GM18520 (cell line): ENCODE data around the gene MTHFD1L.

Source experiments
- ATAC-seq: cut with Tn5 transposase; IDR thresholded peaks from one replicate; pipeline ENCODE4 v1.9.1; 2021; ENCODE audit not compliant: unreplicated experiment

The MTHFD1L gene

DNA sequence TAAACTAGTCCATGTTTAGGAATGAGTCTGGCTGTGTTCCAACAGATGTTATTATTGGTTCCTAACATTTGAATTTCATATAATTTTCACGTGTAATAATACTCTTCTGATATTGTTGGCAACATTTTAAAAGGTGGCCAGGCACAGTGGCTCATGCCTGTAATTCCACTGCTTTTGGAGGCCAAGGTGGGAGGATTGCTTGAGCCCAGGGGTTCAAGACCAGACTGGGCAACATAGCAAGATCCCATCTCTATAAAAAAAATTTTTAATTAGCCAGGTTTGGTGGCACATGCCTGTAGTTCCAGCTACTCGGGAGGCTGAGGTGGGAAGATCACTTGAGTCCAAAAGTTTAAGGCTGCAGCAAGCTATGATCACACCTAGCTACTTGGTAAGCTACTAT lies 116.2 kb downstream of the MTHFD1L start:
- no peak for ATAC-seq

DNA sequence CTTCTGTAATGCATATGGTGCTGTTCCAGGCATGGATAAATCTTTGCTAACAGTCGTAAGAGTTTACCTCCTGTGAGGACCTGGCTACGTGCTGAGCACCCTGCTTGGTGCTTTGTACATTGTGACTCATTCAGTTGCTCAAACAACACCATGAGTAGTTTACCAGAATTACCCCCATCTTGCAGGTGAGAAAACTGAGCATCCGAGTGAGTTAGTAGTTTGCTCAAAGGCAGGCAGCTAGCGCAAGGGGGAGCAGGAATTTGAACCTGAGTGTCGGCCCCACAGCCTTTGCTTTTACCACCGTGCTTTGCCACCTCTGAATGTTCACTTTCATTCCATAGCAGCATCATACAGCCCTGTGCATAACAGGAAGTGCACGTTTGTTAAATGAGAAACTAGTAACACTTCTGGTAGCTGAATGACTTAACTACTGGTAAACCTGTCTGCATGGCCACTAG lies 121.9 kb downstream of the MTHFD1L start:
- ATAC-seq = peak; percentile 94

DNA sequence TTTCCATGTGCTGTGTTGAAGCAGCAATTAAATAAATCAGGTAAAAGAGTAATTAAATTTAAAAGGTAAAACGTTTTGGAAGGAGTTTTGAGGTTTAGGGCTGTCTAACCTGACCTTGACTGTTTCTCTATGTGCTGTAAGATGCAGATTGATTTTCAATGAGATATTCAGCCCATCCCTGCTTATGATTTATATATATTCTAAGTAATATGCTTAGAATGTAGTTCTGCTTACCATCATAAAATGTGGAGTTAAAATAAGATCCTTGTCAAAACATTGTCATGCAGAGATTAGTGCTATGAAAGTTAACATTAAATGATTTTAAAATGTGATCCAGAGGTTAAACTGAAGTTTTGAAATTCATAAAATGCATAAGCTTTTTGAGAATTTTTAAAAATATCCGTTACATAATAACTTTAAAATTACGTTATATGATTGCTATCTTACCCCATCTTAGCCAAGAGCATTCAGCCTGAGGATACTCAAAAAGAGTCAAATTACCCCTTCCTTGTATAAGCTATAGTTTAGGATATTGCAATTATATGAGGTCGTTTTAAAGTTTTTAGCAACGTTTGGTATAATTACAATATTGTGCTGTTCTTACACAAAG lies 122.5 kb downstream of the MTHFD1L start:
- ATAC-seq = no peak

DNA sequence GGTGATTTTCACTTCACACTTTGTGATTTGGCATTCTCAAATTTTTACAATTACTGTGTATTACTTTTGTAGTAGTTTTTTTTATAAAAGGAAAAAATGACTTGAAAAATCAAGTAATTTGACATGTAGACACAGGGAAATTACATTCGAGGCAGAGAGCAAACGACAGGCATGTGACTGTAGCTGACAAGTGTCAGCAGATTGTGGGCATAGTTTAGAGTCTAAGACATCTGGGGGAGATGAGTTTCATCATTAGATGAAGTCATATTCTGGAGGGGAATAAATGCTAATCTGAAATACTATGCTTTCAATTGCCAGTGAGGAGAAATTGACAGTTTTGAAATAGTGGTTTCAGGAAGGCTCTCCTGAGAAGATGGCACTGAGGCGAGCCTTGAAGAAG lies 126.0 kb downstream of the MTHFD1L start:
- no peak for ATAC-seq

DNA sequence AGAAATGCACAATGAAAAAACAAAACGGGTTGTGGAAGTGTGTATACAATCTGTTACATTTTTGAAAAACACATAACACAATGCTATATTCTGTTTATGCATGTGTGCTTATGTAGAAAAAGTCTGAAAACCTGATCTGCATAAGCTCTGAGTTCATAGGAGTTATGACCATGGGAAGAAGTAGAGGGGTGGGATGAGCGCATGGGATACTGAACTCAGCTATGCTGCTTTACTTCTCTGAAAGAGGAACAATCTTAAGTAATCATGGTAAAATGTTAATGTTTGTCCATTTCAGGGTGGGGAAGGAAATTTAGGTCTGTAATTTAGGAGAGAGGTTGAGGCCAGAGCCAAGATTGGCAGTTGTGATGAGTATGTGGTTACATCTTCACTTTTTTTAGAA lies 126.8 kb downstream of the MTHFD1L start:
- no peak for ATAC-seq

DNA sequence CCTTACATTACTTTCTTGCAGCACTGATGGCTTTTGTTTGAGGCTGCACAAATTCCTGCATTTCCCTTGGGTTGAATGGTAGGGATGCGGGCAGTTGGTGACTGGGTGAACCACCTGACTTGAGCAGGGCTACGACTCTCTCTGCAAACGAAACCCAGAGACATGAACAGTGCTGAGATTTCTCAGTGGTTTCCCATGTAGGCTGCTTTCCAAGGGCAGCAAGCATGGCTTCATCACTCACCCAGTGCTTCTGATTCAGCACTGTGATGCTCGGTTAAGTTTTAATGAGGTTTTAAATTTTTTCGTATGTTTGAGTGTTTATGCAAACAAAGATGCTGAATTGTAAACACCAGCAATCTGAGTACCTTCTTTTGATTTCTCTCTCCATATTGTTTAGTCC lies 127.2 kb downstream of the MTHFD1L start:
- no peak for ATAC-seq

DNA sequence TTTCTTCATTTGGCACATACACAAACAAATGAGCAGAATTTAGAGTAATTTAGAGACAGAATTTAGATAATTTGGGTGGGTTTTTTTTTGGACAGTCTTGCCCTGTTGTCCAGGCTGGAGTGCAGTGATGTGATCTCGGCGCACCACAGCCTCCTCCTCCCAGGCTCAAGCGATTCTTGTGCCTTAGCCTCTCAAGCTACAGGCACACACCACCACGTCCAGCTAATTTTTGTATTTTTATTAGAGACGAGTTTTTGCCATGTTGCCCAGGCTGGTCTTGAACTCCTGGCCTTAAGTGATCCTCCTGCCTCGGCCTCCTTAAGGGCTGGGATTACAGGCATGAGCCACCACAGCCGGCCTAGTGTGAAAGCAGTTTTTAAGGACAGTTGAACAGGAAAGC lies 127.8 kb downstream of the MTHFD1L start:
- ATAC-seq = no peak

DNA sequence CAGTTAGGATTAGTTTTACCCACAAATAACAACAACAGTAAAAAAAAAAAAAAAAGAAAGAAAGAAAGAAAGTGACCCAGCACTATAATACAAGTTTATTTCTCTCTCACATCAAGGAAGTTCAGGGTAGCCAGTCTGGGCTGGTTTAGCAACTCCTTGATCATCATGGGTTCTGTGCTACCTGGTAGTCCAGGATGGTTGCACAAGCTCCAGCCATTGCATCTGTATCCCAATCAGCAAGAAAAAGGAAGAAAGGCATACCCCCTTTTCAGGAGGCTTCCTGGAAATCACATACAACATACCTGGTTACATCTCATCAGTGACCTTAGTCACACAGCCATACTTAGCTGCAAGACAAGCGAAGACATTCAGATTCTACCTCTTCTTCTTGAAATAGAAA lies 128.5 kb downstream of the MTHFD1L start:
- no peak for ATAC-seq

DNA sequence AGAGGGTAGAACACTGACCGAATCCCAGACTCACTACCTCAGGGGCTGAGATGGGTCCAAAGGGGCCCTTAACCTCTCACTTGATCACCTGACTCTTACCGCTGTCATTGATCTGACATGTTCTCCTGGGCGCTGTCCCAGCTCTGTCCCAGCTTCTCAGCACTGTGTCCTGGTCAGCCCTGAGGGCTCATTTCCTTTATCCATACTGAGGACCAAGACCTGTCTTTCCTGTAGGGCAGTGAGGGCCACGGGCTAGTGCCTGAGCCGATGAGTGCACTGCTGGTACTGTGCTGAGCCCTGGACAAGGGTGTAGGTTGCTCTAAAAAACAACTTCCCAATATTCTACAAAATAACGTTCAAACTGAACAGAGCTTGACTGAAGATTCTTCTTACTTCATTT lies 131.5 kb downstream of the MTHFD1L start:
- no peak for ATAC-seq

DNA sequence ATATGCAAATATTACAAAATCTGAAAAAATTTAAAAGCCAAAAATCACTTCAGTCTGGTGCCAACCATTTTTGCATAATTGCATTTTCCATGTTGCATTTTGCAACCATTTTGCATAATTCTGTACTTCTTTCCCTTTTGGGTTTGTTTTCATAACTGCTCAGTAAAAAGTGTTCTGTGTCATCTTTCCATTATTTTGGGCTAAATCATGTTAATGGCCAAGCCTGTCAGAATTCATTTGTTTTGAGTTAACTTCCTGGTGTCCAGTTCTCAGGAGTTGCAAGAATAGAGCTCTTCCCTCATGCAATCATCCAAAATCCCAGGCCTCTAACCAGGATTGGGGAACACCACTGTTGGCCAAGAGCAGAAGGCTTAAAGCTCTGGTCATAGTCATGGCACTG lies 133.6 kb downstream of the MTHFD1L start:
- no peak for ATAC-seq

DNA sequence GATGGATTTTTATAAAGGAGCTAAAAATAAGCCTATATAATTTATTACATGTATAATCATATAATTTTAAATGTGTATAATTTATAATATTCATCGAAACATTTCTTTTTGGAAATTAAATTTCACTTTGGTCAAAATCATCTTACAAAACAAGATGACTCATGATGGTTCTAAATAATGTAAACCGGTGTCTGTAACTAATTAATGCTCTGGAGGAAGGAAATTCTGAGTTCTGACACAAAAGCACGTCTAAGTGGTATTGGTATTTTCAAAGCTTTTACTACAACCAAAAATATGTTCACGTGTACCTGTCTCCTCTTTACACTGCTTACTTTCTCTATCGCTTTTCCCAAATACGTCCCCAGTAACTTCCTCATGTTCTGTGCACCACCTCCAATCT lies 134.1 kb downstream of the MTHFD1L start:
- no peak for ATAC-seq

DNA sequence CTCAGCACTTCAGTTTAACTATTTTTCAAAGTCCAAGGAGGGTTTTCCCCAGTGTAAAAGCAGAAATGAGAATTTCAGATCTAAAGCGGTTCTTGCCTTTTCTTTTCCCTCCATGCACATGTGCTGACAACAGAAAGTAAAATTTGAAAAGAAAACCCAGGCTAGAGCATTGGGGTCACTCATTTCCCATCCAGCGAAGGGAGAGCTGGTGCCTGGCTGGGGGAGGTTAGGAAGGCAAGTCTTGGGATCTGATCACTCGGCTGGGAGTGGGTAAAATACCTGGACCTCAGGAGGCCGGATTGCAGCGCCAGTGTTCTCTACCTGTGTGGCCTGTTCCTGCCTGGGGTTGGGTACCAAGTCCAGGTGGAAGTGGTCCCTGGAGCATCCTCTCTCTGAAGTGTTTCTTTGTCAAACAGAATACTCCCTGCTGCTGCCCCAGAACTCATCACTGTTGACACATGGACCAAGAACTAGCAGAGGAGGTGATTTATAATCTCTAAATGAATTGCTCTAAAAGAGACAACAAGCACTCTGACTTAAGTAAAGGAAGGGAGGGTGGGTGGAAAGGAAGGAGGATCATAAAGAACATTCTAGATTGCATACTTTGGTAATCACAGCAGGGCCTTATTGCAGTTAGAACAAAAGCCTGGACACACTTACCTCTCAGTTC lies 136.0 kb downstream of the MTHFD1L start:
- ATAC-seq = peak; percentile 73

DNA sequence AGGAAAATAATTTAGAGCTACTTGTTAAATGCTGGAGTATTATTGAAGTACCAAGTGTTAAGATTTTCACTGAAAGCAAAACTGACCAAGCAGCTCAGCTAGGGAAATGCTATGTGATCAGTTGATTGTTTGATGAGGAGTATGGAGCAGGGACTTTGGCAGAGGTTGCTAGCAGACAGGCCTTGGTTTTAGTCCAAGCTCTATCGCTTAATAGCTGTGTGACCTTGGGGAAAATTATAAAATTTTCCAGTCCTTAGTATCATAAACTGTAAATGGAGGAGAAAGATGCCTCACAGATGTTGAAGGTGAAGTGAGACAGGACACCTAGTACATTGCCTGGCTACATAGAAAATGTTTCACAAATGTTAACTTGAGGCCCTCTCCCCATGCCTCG lies 136.6 kb downstream of the MTHFD1L start:
- ATAC-seq = no peak

DNA sequence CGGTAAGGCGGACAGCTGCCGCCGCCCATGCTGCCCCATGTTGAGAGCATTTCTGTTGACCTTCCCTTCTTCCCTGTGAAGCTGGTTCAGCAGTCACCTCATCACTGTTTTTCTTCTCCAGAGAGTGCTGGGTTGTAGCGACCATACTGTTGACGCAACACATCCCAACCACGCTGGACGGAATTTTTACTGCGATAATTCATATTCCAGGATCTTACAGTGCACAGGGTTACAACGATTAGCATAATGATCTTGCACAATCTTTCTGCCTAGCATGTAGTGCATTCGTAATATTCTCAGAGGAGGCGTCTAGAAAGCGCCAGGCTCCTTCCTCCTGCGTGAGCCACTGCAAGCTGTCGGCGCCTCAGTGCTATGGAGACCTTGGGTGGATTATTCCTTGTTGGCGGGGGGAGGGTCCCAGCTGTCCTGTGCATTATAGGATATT lies 137.0 kb downstream of the MTHFD1L start:
- no peak for ATAC-seq

DNA sequence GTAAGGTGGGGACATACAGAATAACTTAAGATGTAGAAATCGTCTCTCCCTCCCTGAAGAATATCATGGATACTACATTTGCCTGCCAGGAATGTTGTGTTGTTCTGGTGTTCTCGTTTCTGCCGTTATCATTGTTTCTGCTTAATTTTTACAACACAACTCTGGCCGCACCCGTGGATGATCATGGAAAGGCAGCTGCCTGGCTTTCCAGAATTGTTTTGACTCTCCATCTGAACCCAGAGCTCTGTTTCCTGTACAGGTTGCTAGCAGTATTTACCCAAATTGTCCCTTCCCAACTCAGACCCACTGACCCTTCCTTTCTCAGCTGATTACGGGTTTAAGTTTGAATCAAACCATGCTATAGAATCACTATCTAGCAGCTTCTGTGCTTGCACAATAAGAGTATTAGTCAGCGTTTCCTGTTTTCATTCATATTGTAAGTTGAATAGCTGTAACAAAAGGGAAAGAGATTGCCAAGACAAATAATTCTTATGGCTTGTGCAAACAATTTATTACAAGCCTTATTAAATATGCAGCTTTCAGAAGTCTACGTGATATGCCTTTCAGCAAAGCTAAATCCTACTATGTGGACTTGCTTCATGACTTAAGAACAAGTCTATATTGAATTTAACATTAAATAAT lies 139.0 kb downstream of the MTHFD1L start:
- no peak for ATAC-seq

DNA sequence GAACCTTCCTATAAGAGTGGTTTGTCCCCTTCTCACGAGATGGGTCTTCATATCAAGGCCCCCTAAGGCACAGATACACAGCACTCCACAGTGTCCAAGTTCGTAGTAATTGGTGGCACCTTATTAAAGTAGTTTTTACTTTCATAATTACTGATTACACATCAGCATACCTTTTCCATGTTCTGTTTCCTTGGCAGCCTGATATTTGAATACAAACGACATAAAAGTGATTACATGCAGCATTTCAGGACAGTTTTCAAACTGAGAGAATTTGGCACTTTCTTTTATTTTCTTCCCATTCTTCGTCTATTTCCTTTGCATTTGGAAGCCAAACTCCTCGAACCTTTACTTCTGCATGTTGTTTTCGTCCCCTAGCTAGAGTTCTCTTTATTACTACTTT lies 139.7 kb downstream of the MTHFD1L start:
- no peak for ATAC-seq

DNA sequence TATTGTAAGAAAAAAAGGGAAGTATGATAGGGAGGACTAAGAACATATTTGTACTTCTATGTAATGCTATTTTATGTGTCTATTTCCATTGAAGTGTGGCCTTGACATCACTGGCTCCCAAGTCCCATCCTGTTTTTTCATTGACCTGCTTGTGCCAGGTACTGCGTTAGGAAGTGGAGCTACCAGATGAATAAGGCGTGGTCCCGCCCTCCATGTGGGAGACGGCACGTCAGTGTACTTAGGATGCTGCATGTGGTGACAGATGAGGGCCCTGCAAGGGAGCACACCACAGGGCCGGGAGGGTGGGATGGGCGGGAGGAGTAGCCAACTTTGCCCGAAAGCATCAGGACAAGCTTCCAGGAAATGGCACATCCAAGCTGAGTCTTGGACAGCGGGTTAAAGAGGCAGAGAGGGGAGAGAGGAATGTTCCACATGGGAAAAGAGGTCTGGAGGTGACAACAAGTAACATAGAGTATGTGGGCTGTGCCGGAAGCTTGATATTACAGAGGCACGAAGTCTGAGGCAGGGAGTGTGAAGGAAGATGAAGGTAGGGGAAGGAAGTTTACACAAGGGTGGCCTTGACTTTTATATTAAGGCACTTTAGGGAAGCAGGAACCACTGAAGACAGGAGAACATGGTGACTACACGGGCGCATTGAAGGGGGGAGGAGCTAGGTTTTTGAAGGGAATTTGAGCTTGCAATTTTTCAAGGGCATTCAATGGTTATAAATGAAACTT lies 140.6 kb downstream of the MTHFD1L start:
- no peak for ATAC-seq

DNA sequence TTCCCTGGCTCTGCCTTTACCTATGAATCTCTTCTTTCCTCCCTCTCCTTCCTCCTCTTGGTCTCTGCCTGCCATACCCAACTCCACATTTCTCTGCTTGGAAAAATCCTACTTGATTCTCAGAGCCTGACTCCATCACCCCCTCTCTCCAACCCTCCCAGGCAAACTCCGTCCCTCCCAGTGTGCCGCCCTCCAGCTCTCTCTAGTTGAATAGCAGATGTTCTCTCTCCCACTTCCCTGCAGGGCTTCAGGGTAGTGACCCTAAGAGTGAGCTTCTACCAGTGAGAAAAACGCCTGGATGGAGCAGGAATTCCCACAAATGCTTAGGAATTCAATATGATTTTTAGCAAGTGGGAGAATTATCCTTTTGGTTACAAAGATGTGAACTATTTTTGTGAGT lies 141.6 kb downstream of the MTHFD1L start:
- ATAC-seq = no peak

DNA sequence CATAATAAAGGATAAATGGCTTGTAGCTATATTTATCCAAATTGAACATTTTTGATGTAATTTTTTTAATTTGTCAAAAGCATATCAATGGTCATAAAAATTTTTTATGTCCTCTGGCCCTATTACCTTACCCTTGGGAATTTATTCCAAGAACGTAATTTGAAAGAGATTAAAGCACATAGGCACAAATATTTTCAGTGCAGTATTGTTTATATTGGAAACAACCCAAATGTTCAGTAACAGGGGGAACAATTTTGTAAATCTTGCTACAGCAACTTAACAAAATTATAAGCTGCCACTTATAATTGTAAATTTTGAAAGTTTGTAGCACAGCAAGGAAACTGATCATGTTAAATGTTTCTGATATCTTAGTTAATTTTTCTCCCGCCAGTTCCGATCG lies 142.4 kb downstream of the MTHFD1L start:
- ATAC-seq = no peak

DNA sequence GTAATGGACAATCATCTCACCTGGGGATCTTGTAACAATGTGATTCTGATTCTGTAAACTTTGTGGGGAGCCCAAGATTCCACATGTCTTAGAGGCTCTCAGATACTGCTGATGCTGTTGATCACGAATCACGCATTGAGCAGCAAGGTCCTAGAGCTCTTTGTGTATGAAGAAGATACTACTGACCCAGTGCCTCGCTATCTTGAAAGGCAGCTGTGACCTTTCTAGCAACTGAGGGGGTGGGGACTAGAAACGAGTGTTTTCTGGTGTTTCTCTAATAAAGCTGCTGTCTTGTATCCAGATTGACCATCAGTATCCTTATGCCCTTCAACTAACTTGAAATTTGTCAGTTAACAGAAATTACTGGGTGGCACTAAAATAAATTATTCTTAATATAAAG lies 142.9 kb downstream of the MTHFD1L start:
- no peak for ATAC-seq

DNA sequence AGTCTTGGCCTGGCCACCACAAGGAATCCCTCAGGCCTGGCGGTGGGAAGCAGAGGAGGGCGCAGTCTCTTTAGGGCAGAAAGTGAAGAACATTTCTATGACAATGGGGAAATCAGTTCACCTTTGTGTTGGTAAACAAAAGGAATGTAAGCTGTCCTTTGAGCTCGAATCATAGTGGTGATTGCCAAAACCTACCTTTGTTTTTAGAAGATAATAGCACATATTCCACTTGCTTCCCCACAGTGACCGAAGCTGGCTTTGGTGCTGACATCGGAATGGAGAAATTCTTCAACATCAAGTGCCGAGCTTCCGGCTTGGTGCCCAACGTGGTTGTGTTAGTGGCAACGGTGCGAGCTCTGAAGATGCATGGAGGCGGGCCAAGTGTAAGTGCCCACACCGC lies 144.1 kb downstream of the MTHFD1L start:
- ATAC-seq = no peak

DNA sequence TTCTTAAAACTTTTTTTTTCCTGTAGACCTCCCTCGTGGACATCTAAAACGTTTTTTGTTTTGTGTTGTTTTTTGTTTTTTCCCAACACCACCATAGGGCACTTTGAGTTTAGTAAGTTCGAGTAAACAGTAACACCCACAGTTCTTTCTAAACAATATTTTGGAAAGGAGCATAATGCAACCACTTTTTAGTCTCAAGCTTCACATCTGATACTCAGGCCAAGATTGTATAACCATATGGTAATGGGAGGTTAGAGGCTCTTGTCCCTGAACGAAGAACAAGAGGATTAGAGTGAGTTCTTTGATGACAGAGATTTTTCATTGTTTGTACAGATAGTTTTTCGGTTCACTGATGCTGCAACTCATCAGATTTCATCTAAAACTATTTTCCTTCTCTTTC lies 144.6 kb downstream of the MTHFD1L start:
- no peak for ATAC-seq
